Progenitor cell of endocrine pancreas (in vitro differentiated cells): Measurements from ENCODE around the gene FRRS1. TPM values are rescaled to one million over a fixed set of nuclear protein-coding genes. Genes with fewer than 3 reads are reported as not detected.
"Not testable (repeated sequence)": the region's sequence is repeated elsewhere in the genome, so short reads cannot be mapped to it uniquely, and the experiment has no call there.

Experiments used
- DNase-seq: peaks from one replicate; pipeline ENCODE4 v3.0.0; 2021; ENCODE audit warnings: low spot score; ENCODE audit not compliant: unreplicated experiment
- H3K27ac Mint-ChIP-seq: 2 replicates; pipeline ENCODE4 v1.8.0; 2021; ENCODE audit warnings: mild to moderate bottlenecking, moderate library complexity, mixed read lengths
- H3K27me3 Mint-ChIP-seq: 2 replicates; pipeline ENCODE4 v1.8.0; 2021; ENCODE audit warnings: mixed read lengths
- H3K36me3 Mint-ChIP-seq: 2 replicates; pipeline ENCODE4 v1.8.0; 2022; ENCODE audit warnings: mixed read lengths; ENCODE audit not compliant: insufficient read depth
- H3K4me1 Mint-ChIP-seq: 2 replicates; pipeline ENCODE4 v1.8.0; 2021; ENCODE audit warnings: low read depth, mixed read lengths
- H3K4me3 Mint-ChIP-seq: 2 replicates; pipeline ENCODE4 v1.8.0; 2021; ENCODE audit warnings: low read depth, mild to moderate bottlenecking, moderate library complexity, mixed read lengths
- H3K9me3 Mint-ChIP-seq: 2 replicates; pipeline ENCODE4 v1.8.0; 2021; ENCODE audit warnings: low read depth, mixed read lengths
- total RNA-seq: library from RNA; stranded (reverse); gene quantifications from 2 replicates; pipeline ENCODE4 v1.2.1, GENCODE V29; 2021
- TF ChIP-seq, protein P1 (sequence below): fragments of 200-600 bp; sonication (generic); IDR thresholded peaks from one replicate; pipeline ENCODE4 v1.5.0; 2021; ENCODE audit warnings: antibody characterized with exemption, mild to moderate bottlenecking; ENCODE audit not compliant: unreplicated experiment

Gene FRRS1
- total RNA-seq, 1 donor from 2014 or later, result 8.6 TPM

DNA sequence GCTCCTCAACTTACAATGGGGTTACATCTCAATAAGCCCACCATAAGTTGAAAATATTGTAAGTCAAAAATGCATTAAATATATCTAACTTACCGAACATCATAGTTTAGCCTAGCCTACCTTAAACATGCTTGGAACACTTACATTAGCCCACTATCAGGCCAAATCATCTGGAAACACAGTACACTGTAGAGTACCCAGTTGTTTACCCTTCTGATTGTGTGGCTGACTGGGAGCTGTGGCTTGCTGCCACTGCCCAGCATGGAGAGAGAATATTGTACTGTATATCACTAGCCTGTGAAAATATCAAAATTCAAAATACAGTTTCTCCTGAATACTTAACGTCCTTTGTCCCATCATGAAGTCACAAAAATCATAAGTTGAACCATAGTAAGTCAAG is 40.4 kb upstream of the FRRS1 start:
- DNase-seq, result no peak
- no peak overlapping the region for H3K4me3 Mint-ChIP-seq
- H3K9me3 Mint-ChIP-seq, result no peaks in the 10 kb centered on the region
- H3K27me3 Mint-ChIP-seq, result no peaks in the 10 kb centered on the region
- no peak overlapping the region for H3K27ac Mint-ChIP-seq
- no peaks in the 10 kb centered on the region for H3K4me1 Mint-ChIP-seq
- H3K36me3 Mint-ChIP-seq, result no peaks in the 10 kb centered on the region
- TF ChIP-seq, protein P1, sequence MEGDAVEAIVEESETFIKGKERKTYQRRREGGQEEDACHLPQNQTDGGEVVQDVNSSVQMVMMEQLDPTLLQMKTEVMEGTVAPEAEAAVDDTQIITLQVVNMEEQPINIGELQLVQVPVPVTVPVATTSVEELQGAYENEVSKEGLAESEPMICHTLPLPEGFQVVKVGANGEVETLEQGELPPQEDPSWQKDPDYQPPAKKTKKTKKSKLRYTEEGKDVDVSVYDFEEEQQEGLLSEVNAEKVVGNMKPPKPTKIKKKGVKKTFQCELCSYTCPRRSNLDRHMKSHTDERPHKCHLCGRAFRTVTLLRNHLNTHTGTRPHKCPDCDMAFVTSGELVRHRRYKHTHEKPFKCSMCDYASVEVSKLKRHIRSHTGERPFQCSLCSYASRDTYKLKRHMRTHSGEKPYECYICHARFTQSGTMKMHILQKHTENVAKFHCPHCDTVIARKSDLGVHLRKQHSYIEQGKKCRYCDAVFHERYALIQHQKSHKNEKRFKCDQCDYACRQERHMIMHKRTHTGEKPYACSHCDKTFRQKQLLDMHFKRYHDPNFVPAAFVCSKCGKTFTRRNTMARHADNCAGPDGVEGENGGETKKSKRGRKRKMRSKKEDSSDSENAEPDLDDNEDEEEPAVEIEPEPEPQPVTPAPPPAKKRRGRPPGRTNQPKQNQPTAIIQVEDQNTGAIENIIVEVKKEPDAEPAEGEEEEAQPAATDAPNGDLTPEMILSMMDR, result no peak

DNA sequence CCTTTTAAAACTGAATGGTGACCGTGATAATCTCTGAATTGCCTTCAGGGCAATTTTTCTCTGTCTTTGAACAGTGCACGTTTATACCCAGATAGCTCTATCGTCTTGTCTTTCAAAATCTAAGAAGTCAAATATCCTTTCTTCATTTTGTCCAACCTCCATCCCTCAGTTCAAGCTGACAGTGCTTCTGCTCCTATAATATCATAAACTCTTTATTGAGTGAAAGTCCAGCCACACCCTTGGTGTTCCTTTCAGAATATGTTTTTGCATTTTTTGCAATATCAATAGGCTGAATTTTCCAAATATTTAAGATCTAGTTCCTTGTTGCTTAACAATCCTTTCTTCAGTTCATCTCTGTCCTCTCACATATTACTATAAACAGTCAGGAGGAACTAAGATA is 35.1 kb upstream of the FRRS1 start:
- peaks cover 4% of the 10 kb centered on the region for H3K9me3 Mint-ChIP-seq
- no peak overlapping the region for H3K4me3 Mint-ChIP-seq
- H3K36me3 Mint-ChIP-seq, result no peaks in the 10 kb centered on the region
- no peak overlapping the region for H3K27ac Mint-ChIP-seq
- peaks cover 1% of the 10 kb centered on the region for H3K4me1 Mint-ChIP-seq
- DNase-seq, result no peak
- no peaks in the 10 kb centered on the region for H3K27me3 Mint-ChIP-seq
- TF ChIP-seq, protein P1, result no peak

DNA sequence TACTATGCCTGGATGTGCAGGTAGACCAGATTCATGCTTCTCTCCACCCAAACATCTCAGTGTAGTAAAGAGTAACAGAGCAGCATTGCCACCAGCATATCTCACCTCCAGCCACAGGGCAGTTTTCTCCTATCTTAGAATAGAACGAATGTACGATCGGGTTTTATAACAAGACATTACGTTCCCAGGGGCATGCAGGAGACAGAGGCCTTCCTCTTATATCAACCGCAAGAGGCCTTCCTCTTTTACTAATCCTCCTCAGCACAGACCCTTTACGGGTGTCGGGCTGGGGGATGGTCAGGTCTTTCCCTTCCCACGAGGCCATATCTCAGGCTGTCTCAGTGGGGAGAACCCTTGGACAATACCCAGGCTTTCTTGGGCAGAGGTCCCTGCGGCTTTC is 27.4 kb upstream of the FRRS1 start:
- not testable (repeated sequence) for H3K4me3 Mint-ChIP-seq, H3K9me3 Mint-ChIP-seq, H3K36me3 Mint-ChIP-seq, DNase-seq, H3K4me1 Mint-ChIP-seq, H3K27ac Mint-ChIP-seq, H3K27me3 Mint-ChIP-seq

DNA sequence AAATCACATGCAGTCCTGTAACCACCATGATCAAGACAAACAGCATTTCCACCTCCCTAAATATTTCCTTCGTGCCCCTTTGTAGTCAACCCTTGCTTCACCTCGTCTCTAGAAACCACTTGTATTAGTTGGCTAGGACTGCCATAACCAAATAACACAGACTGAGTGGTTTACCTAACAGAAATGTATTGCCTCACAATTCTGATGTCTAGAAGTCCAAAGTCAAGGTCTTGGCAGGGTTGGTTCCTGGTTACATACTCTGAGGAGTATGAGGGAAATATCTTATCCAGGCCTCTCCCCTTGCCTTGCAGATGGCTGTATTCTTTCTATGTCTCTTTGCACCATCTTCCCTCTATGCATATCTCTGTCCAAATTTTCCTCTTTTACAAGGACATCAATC is 23.3 kb upstream of the FRRS1 start:
- TF ChIP-seq, protein P1, result no peak
- DNase-seq, result no peak
- peaks cover 4% of the 10 kb centered on the region for H3K4me1 Mint-ChIP-seq
- H3K27ac Mint-ChIP-seq, result no peak overlapping the region
- no peaks in the 10 kb centered on the region for H3K27me3 Mint-ChIP-seq
- H3K36me3 Mint-ChIP-seq, result no peaks in the 10 kb centered on the region
- no peaks in the 10 kb centered on the region for H3K9me3 Mint-ChIP-seq
- no peak overlapping the region for H3K4me3 Mint-ChIP-seq

DNA sequence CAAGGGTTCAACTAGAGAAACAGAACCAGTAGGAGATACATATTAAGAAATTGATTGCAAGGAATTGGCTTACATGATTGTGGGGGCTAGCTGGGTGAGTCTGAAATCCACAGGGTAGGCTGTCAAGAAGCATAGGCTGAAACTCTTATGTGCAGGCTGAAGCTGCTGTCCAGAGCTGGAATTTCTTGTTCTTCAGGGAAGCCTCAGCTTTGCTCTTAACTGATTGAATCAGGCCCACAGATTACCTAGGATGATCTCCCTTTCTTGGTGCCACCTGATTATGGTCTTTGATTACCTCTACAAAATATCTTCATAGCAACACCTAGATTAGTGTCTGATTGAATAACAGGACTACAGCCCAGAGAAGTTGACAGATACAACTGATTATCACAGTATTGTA is 22.5 kb upstream of the FRRS1 start:
- DNase-seq, result no peak
- Mint-ChIP-seq H3K9me3 (no peaks in the 10 kb centered on the region), H3K4me3 (no peak overlapping the region), H3K27ac (no peak overlapping the region), H3K4me1 (peaks cover 4% of the 10 kb centered on the region), H3K27me3 (no peaks in the 10 kb centered on the region), H3K36me3 (no peaks in the 10 kb centered on the region)
- TF ChIP-seq, protein P1, result no peak

DNA sequence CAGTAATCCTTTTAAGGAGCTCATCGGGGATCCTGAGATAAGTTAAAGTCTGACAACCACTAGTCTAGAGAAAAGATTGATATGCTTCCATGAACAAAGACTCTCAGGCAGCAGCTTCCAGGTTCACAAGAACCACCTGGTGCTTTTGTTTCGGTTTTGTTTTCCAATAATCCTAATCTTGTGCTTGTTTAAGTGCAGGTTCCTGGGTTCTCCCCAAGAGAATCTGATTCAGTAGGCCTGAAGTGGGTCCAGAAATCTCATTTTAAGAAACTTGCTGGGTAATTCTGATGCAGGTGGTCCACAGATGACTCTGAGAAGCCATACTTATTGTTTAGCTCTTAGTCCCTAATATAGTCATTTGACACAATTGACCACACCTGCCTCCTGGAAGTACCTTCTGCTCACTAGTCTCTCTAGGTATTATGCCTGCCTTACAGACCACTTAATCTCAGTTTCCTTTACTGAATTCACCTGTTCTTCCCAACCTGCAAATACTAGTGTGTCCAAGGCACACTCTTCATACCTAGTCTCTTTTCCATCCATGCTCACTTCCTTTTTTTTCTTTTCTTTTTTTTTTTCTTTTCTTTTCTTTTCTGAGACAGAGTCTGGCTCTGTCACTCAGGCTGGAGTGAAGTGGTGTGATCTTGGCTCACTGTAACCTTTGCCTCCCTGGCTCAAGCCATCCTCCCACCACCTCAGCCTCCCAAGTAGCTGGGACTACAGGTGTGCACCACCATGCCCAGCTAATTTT is 20.5 kb upstream of the FRRS1 start:
- H3K36me3 Mint-ChIP-seq, result no peaks in the 10 kb centered on the region
- H3K4me1 Mint-ChIP-seq, result no peaks in the 10 kb centered on the region
- DNase-seq, result no peak
- H3K27ac Mint-ChIP-seq, result no peak overlapping the region
- TF ChIP-seq, protein P1, result no peak
- H3K4me3 Mint-ChIP-seq, result no peak overlapping the region
- H3K27me3 Mint-ChIP-seq, result no peaks in the 10 kb centered on the region
- H3K9me3 Mint-ChIP-seq, result no peaks in the 10 kb centered on the region
